Activated effector memory CD4-positive, alpha-beta T cell treated with anti-CD3 and anti-CD28 coated beads, Interleukin-2, amount 50 U/mL, for 16 hours (primary cell): ENCODE measurements around the gene TMEM222.

Experiments
- DNase-seq: peaks from one replicate; pipeline ENCODE4 v3.0.0-alpha.2; 2020

Gene TMEM222

DNA sequence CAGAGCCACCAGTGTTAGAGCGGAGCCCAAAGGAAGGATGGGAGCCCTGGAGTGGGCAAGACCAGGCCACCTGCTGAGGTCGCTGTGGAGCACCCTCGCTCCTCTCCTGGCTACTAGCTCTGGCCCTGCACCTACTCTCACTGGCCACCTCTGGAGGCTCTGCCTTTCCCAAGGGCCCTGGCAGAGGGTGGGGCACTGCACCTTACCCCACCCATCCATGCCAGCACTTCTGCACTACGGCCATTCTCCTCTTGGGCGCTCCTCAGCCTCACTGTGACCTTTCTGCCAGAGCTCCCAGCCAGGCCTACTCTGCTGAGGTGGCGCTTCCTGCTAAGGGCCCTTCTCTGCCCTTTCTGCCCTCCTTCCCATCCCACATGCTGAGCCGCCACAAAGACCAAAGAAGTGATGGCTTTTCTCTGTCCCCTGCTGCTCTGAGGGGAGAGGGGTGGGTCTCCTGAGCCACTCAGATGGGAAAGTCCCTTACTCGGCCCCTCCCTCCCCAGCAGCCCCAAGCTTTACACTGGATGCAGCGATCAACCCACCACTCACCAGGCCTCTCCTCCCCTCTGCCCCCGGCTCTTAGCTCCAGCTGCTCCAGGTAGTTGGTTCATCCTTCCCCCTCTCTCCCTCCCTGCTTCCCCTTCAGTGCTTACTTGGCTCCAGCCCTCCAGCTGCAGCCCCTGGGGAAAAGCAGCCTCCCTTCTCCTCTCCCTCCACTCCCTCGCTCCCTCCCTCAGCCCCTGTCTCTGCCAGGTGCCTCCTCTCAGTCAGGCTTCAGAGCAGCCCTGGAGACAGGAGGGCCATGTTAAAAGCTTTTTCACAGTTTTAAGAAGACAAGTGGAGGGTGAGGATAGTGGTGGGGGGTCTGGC, 14.8 kb upstream of the TMEM222 start:
- no peak for DNase-seq

DNA sequence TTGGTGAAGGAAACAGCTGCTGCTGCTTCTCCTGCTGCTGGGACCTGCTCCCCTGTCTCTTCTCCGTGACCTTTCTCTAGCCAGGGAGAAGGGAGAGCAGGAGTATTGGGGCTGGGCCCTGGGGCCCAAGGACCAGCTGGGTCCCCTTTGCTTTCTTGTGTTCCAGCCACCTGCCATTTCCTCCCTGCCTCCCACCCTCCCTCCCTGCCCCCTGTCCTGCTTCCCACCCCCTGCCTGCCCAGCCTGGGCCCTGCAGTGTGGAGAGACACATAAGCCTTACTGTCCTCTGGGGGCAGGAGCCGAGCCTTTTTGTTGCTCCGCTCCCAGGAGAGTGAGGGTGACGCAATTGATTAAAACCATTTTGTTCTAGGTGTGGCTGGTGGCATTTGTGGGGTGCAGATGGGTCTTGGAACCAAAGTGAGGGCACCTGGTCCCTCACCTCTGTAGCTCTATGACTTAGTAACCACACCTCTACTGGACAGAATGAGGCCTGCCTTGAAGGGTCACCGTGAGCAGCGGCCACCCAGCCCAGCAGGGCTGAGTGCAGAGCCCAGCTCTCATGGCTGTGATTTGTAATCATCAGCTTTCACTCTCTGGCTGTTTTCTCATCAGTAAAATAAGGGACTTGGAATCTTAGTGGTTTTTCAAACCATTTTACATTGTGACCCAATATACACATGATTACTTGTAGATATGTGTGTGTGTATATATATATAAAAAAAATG, 13.9 kb upstream of the TMEM222 start:
- no peak for DNase-seq

DNA sequence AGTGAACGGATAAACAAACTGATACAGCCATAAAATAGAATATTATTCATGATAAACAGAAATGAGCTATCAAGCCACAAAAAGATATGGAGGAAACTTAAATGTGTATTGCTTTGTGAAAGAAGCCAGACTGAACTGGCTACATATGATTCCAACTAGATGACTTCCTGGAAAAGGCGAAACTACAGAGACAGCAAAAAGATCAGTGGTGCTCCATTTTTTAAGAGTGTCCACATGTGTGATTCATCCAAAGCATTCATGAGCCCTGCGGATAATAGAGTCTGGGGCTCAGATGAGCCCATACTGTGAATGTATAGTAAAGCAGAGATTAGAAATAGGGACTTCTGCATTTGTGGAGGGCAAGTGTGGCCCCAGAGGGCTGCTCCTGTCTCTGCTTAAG, 7.8 kb upstream of the TMEM222 start:
- DNase-seq = no peak

DNA sequence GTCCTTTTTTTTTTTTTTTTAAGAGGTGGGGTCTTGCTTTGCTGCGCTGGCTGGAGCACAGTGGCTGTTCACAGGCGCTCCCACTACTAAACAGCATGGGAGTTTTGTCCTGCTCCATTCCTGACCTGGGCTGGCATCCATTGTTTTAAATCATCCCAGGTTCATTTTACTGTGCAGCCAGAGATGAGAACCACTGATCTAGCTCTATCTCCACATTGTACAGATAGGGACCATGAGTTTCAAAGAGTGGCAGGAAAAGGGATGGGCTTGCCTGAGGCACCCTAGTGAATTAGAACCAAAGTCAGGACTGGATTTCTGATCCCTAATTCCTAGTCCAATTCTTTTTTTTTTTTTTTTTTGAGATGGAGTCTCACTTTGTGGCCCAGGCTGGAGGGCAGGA, 7.2 kb upstream of the TMEM222 start:
- no peak for DNase-seq

DNA sequence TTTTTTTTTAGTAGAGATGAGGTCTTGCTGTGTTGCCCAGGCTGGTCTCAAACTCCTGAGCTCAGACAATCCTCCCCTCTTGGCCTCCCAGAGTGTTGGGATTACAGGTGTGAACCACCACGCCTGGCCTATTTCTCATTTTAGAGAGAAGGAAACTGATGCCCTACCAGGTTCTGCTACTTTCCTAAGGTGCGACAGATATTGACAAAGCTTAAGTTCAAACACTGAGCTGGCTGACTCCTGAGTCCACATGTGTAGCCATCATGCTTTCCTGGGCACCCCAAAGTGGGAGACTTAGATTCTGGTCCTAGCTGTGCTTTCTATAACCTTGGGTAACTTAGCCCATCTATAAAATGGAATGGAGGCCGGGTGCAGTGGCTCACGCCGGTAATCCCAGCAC, 5.1 kb upstream of the TMEM222 start:
- no peak for DNase-seq

DNA sequence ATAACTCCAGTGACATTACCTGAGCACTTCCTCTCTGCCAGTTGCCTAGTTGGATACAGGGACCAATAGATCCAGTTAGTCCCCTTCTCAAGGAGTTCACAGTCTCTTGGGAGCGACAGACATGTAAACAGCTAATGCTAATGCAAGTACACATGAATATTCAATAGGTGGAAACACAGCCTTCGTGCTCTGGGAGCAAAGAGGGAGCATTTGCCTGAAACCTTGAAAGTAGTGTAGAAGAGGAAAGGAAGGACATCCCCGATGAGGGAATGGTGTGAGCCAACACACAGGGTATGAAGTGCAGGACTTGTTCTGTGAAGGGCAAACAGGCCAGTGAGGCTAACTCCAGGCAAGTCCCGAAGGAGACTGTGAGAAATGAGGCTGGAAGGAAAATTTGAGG, 3.8 kb upstream of the TMEM222 start:
- DNase-seq = no peak

DNA sequence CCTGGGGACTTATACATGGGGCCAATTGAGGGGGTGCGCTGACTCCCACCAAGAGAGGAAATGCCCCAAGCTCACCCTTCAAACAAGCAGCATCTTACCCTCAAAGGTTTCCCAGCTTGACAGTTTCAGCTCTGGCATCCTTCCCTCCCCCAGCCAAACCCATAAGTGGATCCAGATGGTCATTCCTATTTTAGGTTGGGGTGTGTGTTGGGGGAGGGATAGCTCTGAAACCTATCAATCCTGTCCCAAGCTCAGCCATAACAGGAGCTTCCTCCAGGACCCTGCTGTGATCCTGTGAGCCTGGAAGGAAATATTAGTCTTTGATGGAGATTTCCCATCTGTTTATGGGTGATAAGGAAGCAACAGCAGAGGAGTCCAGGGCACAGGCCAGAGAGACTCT, 3.4 kb upstream of the TMEM222 start:
- DNase-seq = no peak

DNA sequence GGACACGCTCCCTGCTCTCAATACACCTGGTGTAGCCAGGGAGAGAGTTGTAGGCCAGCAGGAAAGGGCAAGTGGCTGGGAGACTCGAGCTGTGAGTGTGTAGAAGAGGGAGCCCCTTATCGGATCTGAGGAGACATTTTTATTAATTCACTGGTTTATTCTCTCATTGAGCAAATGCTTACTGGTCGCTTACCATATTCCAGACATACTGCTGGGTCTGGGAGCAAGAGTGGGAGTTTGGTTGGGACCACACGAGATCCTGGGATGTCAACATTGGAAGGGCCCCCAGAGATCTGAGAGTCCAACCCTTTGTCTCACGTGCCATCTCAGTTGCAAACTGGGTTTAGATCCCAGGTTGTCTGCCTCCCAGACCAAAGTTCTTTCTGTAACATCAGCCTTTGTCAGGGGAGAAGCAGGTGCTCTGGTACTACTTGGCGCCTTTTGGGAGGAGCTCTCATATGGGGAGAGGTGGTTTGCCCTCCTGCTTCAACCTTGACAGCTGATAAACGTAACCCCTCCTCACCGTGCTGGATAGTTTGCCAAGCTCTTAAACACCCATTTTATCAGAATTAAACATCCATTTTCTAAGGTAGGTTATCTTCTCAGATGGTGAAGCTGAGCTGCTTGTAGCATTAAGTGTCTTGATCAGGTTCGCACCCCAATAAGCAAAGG, 742 bp downstream of the TMEM222 start:
- no peak for DNase-seq

DNA sequence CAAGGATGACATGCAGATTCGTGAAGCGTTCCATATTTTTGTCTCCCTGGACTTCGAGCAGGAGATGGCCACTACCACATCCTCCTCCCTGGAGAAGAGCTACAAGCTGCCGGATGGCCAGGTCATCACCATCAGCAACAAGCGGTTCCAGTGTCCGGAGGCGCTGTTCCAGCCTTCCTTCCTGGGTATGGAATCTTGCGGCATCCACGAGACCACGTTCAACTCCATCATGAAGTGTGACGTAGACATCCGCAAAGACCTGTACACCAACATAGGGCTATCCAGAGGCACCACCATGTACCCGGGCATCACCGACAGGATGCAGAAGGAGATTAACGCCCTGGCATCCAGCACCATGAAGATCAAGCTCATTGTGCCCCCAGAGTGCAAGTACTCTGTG, 3.3 kb downstream of the TMEM222 start:
- DNase-seq = no peak

DNA sequence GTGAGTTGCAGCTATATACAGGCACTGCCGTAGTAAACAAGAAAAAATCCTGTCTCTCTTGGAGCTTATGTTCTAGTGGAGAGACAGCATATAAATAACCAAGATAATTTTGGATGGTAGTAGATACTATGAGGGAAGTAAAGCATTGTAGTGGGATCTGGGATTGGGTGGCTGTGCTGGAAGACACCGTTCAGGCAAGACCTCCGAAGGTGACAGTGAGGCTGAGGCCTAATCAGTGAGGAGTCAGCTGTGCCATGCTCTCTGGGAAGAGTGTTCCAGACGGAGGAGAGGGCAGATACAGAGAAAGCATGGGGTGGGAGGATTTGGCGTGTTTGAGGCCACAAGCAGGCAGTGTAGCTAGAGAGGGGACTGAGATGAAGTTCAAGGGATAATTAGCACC, 6.0 kb downstream of the TMEM222 start:
- no peak for DNase-seq

DNA sequence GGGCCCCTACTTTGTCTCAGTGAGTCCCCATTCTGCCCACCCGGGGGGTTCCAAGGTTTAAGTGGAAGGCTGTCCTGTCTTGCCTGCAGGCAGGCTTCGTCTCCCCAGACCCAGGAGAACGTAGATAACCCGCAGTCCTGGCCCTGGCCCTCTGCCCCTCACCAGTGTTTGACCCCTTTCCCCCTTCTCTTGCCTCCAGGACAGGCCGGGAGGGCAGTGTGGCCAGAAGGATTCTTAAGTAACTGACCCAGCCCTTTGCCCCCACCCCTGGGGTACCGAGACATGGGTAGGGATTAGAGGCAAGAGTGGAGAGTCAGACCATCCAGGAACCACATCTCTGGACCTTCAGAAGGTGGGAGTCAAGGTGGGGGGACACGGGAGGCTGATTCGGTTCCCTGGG, 8.8 kb downstream of the TMEM222 start:
- no peak for DNase-seq

DNA sequence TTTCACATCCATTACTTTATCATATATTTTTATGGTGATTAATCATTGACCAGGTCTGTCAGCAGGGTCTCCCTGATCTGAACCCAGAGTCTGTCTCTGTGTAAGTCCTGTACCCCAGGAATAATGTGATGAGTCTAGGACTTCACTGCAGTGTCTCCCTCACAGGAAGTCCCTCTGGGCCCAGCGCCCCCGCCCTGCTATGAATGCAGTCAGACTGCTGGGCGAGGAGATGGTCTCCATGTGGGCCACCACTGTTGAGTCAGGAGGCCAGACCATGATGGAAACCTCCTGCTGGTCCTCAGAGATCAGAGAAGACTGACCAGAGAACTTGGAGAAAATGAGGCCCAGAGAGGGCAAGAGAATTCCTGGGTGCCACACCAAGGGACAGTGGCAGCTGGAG, 9.5 kb downstream of the TMEM222 start:
- DNase-seq = no peak

DNA sequence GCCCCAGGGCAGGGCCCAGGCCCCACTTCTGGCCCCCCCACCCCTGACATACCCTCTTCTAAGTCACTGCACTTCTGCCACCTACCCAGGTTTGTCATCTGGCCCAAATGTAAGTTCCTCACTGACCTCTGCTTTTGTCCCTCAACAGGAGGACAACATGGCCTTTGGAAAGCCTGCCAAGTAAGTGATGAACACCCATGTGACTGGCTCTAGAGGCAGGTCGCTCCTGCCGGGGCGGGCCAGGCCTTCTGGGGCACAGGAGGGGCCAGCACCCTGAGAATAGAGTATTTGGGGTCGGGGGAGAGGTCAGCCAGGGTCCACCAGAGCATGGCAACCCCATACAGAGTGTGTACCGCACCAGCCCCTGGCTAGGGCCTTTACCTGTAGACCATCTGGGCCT, 10.0 kb downstream of the TMEM222 start:
- no peak for DNase-seq

DNA sequence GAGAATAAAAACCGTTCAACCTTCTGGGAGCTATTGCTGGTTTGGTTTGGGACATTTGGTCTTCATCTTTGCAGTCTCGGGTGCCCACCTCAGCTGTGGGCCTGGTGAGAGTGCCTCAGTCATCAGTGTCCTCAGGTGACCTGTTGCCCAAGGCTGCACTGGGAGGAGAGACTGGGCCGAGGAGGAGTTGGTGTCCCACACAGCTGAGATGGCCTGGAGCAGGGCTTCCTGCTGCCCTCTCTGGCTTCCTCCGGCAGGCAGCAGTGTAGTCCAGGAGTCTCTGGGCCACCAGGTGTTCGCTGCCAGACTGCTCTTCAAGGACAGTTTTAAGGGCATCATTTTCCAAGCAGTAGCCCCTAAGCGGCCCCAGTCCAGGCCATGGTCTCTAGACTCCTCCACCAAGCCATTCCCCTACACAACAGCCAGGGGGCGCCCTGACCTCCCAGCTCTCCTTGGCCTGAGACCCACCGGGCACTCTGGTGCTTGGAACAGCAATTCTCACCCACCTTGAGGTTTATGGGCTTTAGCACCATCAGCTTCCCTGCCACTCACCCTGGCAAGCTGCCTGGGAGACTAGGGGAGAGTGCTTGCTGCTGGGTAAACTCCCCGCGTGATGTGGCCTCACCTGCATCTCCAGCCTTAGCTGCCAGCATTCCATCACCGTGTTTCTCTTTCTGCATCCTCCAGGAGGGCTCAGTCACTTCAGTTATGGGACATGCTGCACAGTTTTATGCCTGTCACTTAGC, 10.7 kb downstream of the TMEM222 start:
- DNase-seq = peak; percentile 85

DNA sequence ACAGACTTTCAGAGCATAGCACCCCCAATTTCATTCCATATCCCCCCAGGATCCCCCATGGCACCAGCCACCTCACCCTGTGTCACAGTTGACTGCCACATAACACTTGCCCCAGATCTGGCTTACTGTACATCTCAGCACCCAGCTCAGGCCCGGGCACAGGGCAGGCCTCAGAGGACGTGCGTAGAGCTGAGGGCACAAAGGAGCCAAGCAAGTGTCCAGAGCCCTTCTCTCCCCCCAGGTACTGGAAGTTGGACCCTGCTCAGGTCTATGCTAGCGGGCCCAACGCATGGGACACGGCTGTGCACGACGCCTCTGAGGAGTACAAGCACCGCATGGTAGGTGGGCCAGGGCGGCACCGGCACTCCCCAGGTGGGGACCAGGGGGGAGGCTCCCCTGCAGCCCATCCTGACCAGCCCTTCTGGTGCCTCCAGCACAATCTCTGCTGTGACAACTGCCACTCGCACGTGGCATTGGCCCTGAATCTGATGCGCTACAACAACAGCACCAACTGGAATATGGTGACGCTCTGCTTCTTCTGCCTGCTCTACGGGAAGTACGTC, 11.8 kb downstream of the TMEM222 start:
- no peak for DNase-seq

DNA sequence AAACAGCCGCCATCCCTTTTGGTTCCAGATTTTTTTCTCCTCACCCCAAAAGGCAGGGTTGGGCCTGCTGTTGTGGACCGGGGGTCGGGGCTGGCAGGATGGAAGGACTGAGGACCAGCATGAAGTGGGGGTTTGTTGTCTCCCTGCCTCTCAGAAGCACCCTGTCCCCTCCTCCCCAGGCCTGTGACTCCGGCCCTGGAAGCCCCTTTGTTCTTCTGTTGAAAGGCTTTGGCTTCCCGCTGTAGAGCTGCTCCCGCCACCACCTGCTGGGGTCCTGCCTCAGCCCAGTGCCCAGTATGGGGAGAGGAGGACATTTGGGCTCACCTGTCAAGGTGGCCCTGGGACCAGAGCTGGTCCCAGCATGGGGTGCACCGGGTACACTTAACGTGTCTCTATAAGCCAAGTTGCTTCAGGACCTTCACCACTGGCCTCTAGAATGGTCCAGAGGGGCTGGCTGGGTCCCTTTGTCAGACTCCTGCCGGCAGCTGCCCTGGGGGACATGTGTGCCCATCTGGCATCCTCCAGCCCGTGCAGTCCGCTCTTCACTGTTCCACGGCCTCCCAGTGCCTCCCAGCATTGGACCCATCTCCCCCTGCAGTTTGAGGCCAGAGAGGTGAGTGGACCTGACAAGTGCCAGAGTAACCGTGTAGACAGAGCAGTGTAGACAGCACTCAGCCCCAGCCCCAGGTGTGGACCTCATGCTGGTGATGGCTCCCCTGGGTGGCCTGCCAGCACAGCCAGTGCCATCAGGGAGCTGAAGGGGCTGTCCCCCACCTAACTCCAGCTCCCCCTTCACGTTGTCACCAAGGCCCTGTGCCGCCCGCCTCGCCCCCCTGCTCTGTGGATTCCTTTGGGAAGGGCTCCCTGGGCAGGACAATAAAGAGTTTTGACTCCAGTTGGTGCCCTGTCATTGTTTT, 13.8 kb downstream of the TMEM222 start:
- DNase-seq = no peak

DNA sequence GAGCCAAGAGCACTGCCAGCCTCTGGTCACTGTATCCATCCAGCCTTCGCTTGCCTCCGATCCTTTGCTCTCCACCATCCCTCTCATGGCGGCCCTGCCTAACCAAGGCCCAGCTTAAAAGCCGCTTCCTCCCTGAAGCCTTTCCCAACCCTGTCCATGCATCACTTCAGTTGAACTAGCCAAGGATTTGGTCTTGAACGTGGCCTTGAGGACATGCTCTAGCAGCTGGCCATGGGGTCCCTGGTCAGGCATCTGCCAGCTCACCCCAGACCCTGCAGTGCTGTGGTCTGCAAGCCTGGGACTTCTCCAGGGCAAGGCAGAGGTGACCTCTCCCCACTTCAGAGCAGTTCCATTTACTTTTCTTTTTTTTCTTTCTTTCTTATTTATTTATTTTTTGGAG, 14.8 kb downstream of the TMEM222 start:
- DNase-seq = no peak

DNA sequence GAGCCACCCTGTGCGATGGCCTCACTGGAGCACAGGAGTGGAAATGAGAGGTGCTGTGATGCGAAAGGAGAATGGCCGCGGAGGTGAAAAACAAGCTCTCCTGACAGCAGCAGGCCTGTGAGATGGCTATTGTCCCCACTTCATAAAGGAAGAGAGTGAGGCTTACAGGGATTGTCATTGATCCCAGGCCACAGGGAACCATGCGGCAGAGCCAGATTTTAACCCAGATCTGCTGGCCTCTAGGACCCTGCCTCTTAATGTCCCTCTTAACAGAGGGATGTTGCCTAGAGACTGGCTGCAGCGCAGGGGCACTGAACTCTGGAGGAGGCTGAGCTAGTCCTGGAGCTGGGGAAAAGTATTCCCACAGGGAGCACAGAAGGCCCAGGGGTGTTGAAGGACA, 16.8 kb downstream of the TMEM222 start:
- DNase-seq = no peak

DNA sequence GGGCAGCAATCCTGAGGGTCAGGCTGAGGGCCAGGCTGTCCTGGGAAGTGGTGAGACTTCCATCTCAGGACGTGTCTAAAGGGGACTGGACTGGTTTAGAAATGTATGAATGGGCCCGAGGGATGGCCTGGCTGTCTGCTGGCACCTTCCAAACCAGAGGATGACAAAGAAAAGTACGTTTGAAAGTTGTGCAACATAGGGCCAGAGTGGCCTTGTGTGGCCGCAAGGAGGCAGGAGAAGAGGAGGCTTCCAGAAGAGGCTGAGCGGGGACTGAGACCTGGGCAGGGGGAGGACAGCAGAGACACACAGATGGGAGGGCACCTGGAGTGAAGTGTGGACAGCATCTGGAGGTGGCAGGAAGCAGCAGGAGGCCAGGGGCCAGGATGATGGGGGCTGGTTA, 17.2 kb downstream of the TMEM222 start:
- no peak for DNase-seq

DNA sequence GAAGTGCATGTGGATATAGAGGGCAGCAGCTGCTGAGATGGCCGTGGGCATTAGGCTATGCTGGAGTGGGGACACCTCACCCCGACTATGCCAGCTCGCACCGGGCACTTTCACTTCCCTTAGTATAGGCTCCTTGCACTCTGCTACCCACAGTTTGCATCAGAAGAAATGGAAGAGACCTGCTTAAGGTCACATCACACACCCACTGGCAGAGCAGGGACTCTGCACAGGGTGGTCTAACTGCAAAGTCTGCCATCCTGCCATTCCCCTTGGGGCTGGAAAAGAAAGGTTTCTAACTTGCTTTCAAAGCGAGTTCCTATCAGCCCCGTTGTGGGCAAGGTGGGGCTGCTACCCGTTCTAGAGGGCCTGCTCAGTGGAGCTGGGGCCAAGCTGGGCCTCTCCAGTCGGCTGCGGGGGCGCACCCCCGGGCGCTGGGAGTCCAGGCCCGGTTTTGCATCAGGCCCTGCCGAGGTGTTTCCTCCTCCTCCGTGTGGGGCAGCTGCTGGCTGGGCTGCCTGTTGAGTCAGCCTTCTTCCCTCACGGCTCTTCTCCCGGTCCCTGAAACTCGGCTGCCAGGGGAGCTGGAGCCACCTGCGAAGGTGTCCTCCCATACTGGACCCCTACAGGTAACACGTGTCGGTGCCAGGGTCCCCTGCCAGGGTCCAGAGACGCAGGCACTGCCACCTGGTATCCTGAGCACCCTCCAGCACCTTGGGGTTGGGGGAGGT, 19.7 kb downstream of the TMEM222 start, which contains the start of gene SYTL1:
SYTL1 (plus strand) TSS at position 498 of the 728 bp plus-strand sequence. CDS start 3,313 bp downstream, outside the sequence.
- peak; percentile 85 for DNase-seq

DNA sequence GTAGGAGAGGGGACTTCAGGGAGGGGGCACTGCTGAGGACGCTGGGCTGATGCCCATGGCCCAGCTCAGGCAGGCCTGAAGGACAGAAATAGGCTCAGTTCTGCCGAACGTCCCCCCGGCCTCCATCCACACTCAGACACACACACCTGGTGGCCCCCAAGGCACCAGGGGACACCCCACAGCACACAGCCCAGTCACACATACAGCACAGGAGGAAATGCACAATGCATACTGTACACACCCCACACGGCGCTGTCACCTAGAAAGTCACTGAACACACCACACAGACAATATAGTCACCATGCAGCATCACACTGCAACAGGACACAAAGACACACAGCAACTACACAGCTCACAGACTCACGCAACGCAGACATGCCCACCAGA, 20.4 kb downstream of the TMEM222 start:
- DNase-seq = peak; percentile 75
